H1 (cell line): ENCODE results near the gene GPX7. TPM values are rescaled to one million over a fixed set of nuclear protein-coding genes. Genes with fewer than 3 reads are reported as not detected.
A peak's percentile ranks its signal among the peaks of the same experiment; 100 is the strongest.

Source experiments
- CTCF ChIA-PET: fragments of 300-600 bp; sonication (Branson Sonifier 250); formaldehyde crosslinking; loops from one replicate; lab custom pipeline; 2021; ENCODE audit not compliant: partially characterized antibody; lab: Charles Lee
- POLR2A ChIA-PET: fragments of 300-600 bp; sonication (Branson Sonifier 250); formaldehyde crosslinking; loops from one replicate; lab custom pipeline; 2021; ENCODE audit warnings: inconsistent platforms; ENCODE audit not compliant: partially characterized antibody; lab: Charles Lee
- DNase-seq, 2 experiments: peaks; one replicate each; pipeline versions ENCODE4 v3.0.0 to v3.0.0-alpha.2; 2010 to 2022; ENCODE audit warnings: low spot score in 2 of 2, low read depth in 1 of 2, mixed read lengths in 1 of 2
- FAIRE-seq: peaks from 2 replicates; lab custom pipeline; 2011; peaks lifted over from hg19 to GRCh38; lab: Jason Lieb, UNC
- H2AFZ ChIP-seq: 2 replicates; pipeline ENCODE4 v1.8.1; 2012; ENCODE audit warnings: low read length, inconsistent platforms
- H2AK5ac ChIP-seq: 2 replicates; pipeline ENCODE4 v1.6.1; 2013; ENCODE audit warnings: low read depth, low read length
- H2BK120ac ChIP-seq: replicated peaks from 2 replicates; pipeline ENCODE3; 2013; ENCODE audit warnings: low read depth, low read length, inconsistent platforms
- H2BK12ac ChIP-seq: 2 replicates; pipeline ENCODE4 v1.6.1; 2013; ENCODE audit warnings: low read depth, low read length
- H2BK15ac ChIP-seq: 2 replicates; pipeline ENCODE4 v1.6.1; 2013; ENCODE audit warnings: low read length
- H2BK20ac ChIP-seq: 2 replicates; pipeline ENCODE4 v1.6.1; 2013; ENCODE audit warnings: low read length
- H2BK5ac ChIP-seq: 2 replicates; pipeline ENCODE4 v1.6.1; 2013; ENCODE audit warnings: low read depth, low read length
- H3K14ac ChIP-seq: 2 replicates; pipeline ENCODE4 v1.6.1; 2013; ENCODE audit warnings: inconsistent platforms; ENCODE audit not compliant: insufficient read length
- H3K18ac ChIP-seq: 2 replicates; pipeline ENCODE4 v1.6.1; 2013; ENCODE audit warnings: low read length; ENCODE audit errors: extremely low read depth
- H3K23ac ChIP-seq: 2 replicates; pipeline ENCODE4 v1.6.1; 2013; ENCODE audit warnings: inconsistent platforms; ENCODE audit not compliant: insufficient read length
- H3K23me2 ChIP-seq: 2 replicates; pipeline ENCODE4 v1.6.1; 2013; ENCODE audit warnings: low read depth, low read length
- H3K27ac ChIP-seq: 2 replicates; pipeline ENCODE4 v1.6.1; 2011; ENCODE audit warnings: low read depth, low read length, inconsistent platforms
- H3K27me3 ChIP-seq, 4 experiments: replicated peaks in 1 of 4; 1 replicate in 1 of 4; 2 replicates in 3 of 4; pipeline versions ENCODE4 v1.6.1 to v1.8.1; 2011 to 2013; ENCODE audit warnings: low read length in 3 of 4, mild to moderate bottlenecking in 3 of 4, inconsistent platforms in 2 of 4, mixed read lengths in 2 of 4, moderate library complexity in 1 of 4; ENCODE audit not compliant: control insufficient read depth in 3 of 4, insufficient read depth in 3 of 4; ENCODE audit errors: extremely low read depth in 1 of 4
- H3K36me3 ChIP-seq, 4 experiments: 2 replicates each; pipeline versions ENCODE4 v1.6.1 to v1.8.1; 2011 to 2013; ENCODE audit warnings: mild to moderate bottlenecking in 4 of 4, low read length in 3 of 4, moderate library complexity in 2 of 4, control low read depth in 1 of 4, inconsistent platforms in 1 of 4; ENCODE audit not compliant: insufficient read depth in 4 of 4, control insufficient read depth in 2 of 4
- H3K4ac ChIP-seq: replicated peaks from 2 replicates; pipeline ENCODE3; 2013; ENCODE audit warnings: low read length, low read depth, mixed read lengths, inconsistent platforms; ENCODE audit not compliant: insufficient read length
- H3K4me1 ChIP-seq, 4 experiments: replicated peaks in 1 of 4; 1 replicate in 1 of 4; 2 replicates in 3 of 4; pipeline versions ENCODE4 v1.6.1 to v1.8.1; 2011 to 2013; ENCODE audit warnings: low read length in 3 of 4, inconsistent platforms in 2 of 4, mixed read lengths in 1 of 4; ENCODE audit not compliant: insufficient read depth in 4 of 4, control insufficient read depth in 3 of 4
- H3K4me2 ChIP-seq, 2 experiments: 2 replicates each; pipeline versions ENCODE4 v1.6.1 to v1.8.1; 2011 to 2013; ENCODE audit warnings: low read depth in 2 of 2, low read length in 2 of 2, control low read depth in 1 of 2, inconsistent platforms in 1 of 2, mild to moderate bottlenecking in 1 of 2; ENCODE audit not compliant: insufficient read depth in 1 of 2
- H3K4me3 ChIP-seq, 4 experiments: fragments of 200-600, 300-600 bp in 1 of 4; sonication (generic), shearing (Covaris generic), sonication (Bioruptor Twin) in 1 of 4; 2 replicates each; pipeline versions ENCODE4 v1.5.1 to v1.8.1; 2011 to 2016; ENCODE audit warnings: low read length in 4 of 4, low read depth in 3 of 4, control low read depth in 2 of 4, inconsistent platforms in 2 of 4, mild to moderate bottlenecking in 2 of 4, mixed read lengths in 1 of 4, moderate library complexity in 1 of 4; ENCODE audit not compliant: insufficient read depth in 2 of 4; ENCODE audit errors: extremely low read depth in 1 of 4
- H3K56ac ChIP-seq: replicated peaks from 2 replicates; pipeline ENCODE3; 2013; ENCODE audit warnings: low read depth, mild to moderate bottlenecking, mixed read lengths, low read length, inconsistent platforms; ENCODE audit not compliant: insufficient read length
- H3K79me1 ChIP-seq: 2 replicates; pipeline ENCODE4 v1.6.1; 2013; ENCODE audit warnings: low read depth, low read length, control low read depth
- H3K79me2 ChIP-seq, 2 experiments: 2 replicates each; pipeline versions ENCODE4 v1.6.1 to v1.8.1; 2012 to 2013; ENCODE audit warnings: low read length in 2 of 2, mild to moderate bottlenecking in 2 of 2, inconsistent platforms in 1 of 2; ENCODE audit not compliant: insufficient read depth in 2 of 2, control insufficient read depth in 1 of 2
- H3K9ac ChIP-seq, 4 experiments: replicated peaks in 1 of 4; 1 replicate in 1 of 4; 2 replicates in 3 of 4; pipeline versions ENCODE4 v1.6.1 to v1.8.1; 2011 to 2013; ENCODE audit warnings: low read depth in 3 of 4, low read length in 3 of 4, control low read depth in 2 of 4, mild to moderate bottlenecking in 2 of 4, moderate library complexity in 2 of 4, inconsistent platforms in 1 of 4; ENCODE audit errors: extremely low read depth in 1 of 4
- H3K9me3 ChIP-seq, 2 experiments: 2 replicates each; pipeline versions ENCODE4 v1.6.1 to v1.8.1; 2012 to 2013; ENCODE audit warnings: mild to moderate bottlenecking in 2 of 2, moderate library complexity in 2 of 2, control low read depth in 1 of 2, inconsistent platforms in 1 of 2, low read depth in 1 of 2, low read length in 1 of 2, mixed read lengths in 1 of 2; ENCODE audit not compliant: insufficient read depth in 2 of 2
- H4K20me1 ChIP-seq, 2 experiments: replicated peaks in 1 of 2; 2 replicates each; pipeline versions ENCODE3 to v1.8.1; 2011 to 2013; ENCODE audit warnings: inconsistent platforms in 2 of 2, low read length in 2 of 2, mild to moderate bottlenecking in 1 of 2; ENCODE audit not compliant: insufficient read depth in 2 of 2, control insufficient read depth in 1 of 2
- H4K5ac ChIP-seq: 2 replicates; pipeline ENCODE4 v1.6.1; 2013; ENCODE audit warnings: low read length, low read depth, mixed read lengths, inconsistent platforms; ENCODE audit not compliant: insufficient read length
- H4K8ac ChIP-seq: 2 replicates; pipeline ENCODE4 v1.8.0; 2013; ENCODE audit warnings: mild to moderate bottlenecking, moderate library complexity, low read length, inconsistent platforms; ENCODE audit not compliant: insufficient read depth; ENCODE audit errors: extremely low read depth
- H4K91ac ChIP-seq: replicated peaks from 2 replicates; pipeline ENCODE3; 2013; ENCODE audit warnings: low read length, mixed read lengths, inconsistent platforms; ENCODE audit not compliant: insufficient read length
- ATF3 ChIP-seq: IDR thresholded peaks from 2 replicates; pipeline ENCODE4 v1.6.1; 2011; ENCODE audit warnings: low read depth, mild to moderate bottlenecking, low read length; ENCODE audit not compliant: insufficient read depth
- CHD2 ChIP-seq: IDR thresholded peaks from 2 replicates; pipeline ENCODE4 v1.6.1; 2012; ENCODE audit warnings: low read length, improper control_type of control experiment
- EGR1 ChIP-seq: IDR thresholded peaks from 2 replicates; pipeline ENCODE4 v1.6.1; 2011; ENCODE audit warnings: low read depth, low read length, borderline replicate concordance
- EP300 ChIP-seq, 2 experiments: IDR thresholded peaks; 1 replicate in 1 of 2; 2 replicates in 1 of 2; pipeline ENCODE4 v1.6.1; 2011 to 2012; ENCODE audit warnings: low read depth in 2 of 2, low read length in 2 of 2, mild to moderate bottlenecking in 2 of 2, borderline replicate concordance in 1 of 2, inconsistent platforms in 1 of 2, moderate library complexity in 1 of 2
- FOSL1 ChIP-seq: IDR thresholded peaks from 2 replicates; pipeline ENCODE4 v1.6.1; 2011; ENCODE audit warnings: mild to moderate bottlenecking, low read depth, low read length, moderate library complexity; ENCODE audit not compliant: insufficient read depth
- GTF2F1 ChIP-seq: IDR thresholded peaks from 2 replicates; pipeline ENCODE4 v1.6.1; 2012; ENCODE audit warnings: low read depth, low read length, improper control_type of control experiment, borderline replicate concordance
- NRF1 ChIP-seq: IDR thresholded peaks from 2 replicates; pipeline ENCODE4 v1.6.1; 2011; ENCODE audit warnings: mild to moderate bottlenecking, low read depth, low read length, improper control_type of control experiment
- SAP30 ChIP-seq: fragments of 300-600 bp; sonication (generic); IDR thresholded peaks from 2 replicates; pipeline ENCODE4 v1.7.1; 2012; ENCODE audit warnings: low read length, moderate library complexity, mild to moderate bottlenecking, inconsistent platforms; ENCODE audit not compliant: insufficient read depth, insufficient replicate concordance
- SRF ChIP-seq: IDR thresholded peaks from 2 replicates; pipeline ENCODE4 v1.6.1; 2011; ENCODE audit warnings: mild to moderate bottlenecking, low read depth, low read length, moderate library complexity
- TAF1 ChIP-seq: IDR thresholded peaks from 2 replicates; pipeline ENCODE4 v1.6.1; 2011; ENCODE audit warnings: mild to moderate bottlenecking, low read depth, low read length
- ZNF274 ChIP-seq: IDR thresholded peaks from 2 replicates; pipeline ENCODE4 v1.7.0; 2012; ENCODE audit warnings: low read length, borderline replicate concordance; ENCODE audit errors: extremely low read depth
- WGBS, 2 experiments: shearing (Covaris generic) in 1 of 2; methylation state at CpG; one replicate each; pipeline versions ENCODE4 v1.1.6 to v1.1.7; 2013 to 2015; ENCODE audit warnings: low lambda C conversion rate in 2 of 2, mixed read lengths in 2 of 2, inconsistent platforms in 1 of 2, low coverage in 1 of 2, missing lambda C conversion rate in 1 of 2; ENCODE audit not compliant: insufficient replicate concordance in 2 of 2, insufficient coverage in 1 of 2, insufficient read length in 1 of 2; ENCODE audit errors: extremely low coverage in 1 of 2, missing lambda C conversion rate in 1 of 2; 5-methylcytosine and 5-hydroxymethylcytosine counted together
- polyA plus RNA-seq, 7 experiments: library from polyadenylated mRNA; depleted of rRNA in 3 of 7; stranded (reverse) in 5 of 7; unstranded in 2 of 7; fragments of >200 nt in 5 of 7; fragments of 200-250 nt in 2 of 7; gene quantifications; 1 replicate in 5 of 7; 2 replicates in 1 of 7; 4 replicates in 1 of 7; pipeline versions ENCODE4 v1.2.1 to v1.2.3, GENCODE V29; 2011 to 2013; ENCODE audit warnings: missing spikeins in 2 of 7, mixed read lengths in 2 of 7
- total RNA-seq: library from RNA; stranded (reverse); fragmentation: NEBNext Ultra II Directional; extraction: Animal tissue kit (Norgen Biotek cat#: 25700); gene quantifications from 2 replicates; pipeline ENCODE4 v1.2.1, GENCODE V29; 2021

The GPX7 gene
- total and polyA plus RNA-seq, 2 of the 8 experiments (the other 6 are each of a cell fraction or from before 2014, with no cell fraction given): 13.0 to 37.5 TPM

GRCh38 chr1:52554267-52554640, 47.9 kb upstream of the GPX7 start:
- H3K4me2 ChIP-seq: peak overlapping the region; percentile 67 to 99
- H2AFZ ChIP-seq: peak overlapping the region; percentile 56; the same call in 1 of the 2 replicates
- no peak overlapping the region for H3K23ac ChIP-seq
- H3K36me3 ChIP-seq: no peaks in the 10 kb centered on the region
- DNase-seq: no peak
- H4K91ac ChIP-seq: no peak overlapping the region
- H4K8ac ChIP-seq: no peak overlapping the region
- FAIRE-seq: no peak
- H3K4me1 ChIP-seq: peaks cover 3 to 11% (median 9%) of the 10 kb centered on the region in 4 experiments; a peak in 5 of 7 replicates
- no peak overlapping the region for H3K56ac ChIP-seq
- H3K23me2 ChIP-seq: peaks cover 16% of the 10 kb centered on the region
- H3K4me3 ChIP-seq: peak overlapping the region; percentile 72 to 94 (median 84)
- peak overlapping the region; percentile 12 for H3K4ac ChIP-seq
- 26% methylated on average over 6 of the region's 6 CpGs; no CpG with 5 or more reads in 1 of the 2 experiments for WGBS, 2 experiments
- no peak overlapping the region for H3K27ac ChIP-seq
- TF ChIP-seq ZNF274 (no peak), SRF (no peak), EGR1 (no peak), FOSL1 (no peak), ATF3 (no peak), SAP30 (no peak), CHD2 (no peak), GTF2F1 (no peak), TAF1 (no peak), NRF1 (no peak), EP300 (IDR thresholded peaks at IDR 0.05; ENCODE audit: borderline replicate concordance in 1 of 2, low read depth in 2 of 2, low read length in 2 of 2) (no peak)
- no peak overlapping the region for H2BK15ac ChIP-seq
- peak overlapping the region; percentile 21; the same call in 1 of the 2 replicates for H3K18ac ChIP-seq
- H4K5ac ChIP-seq: no peak overlapping the region
- peaks cover 0 to 7% of the 10 kb centered on the region in 2 experiments for H4K20me1 ChIP-seq
- H3K27me3 ChIP-seq: no peaks in the 10 kb centered on the region
- peak overlapping the region; percentile 62 for H2BK12ac ChIP-seq
- ChIA-PET CTCF (interaction anchor here (0.6 to 1.5 kb wide), 4 partner anchors 12 to 349 kb away, joined by 3 to 4 read pairs (median 4); no protein-coding TSS in a partner anchor), POLR2A (interaction anchor here (0.9 to 2.2 kb wide), 7 partner anchors 14 to 150 kb away, joined by 3 to 12 read pairs (median 4); partner anchors contain the start of genes ORC1 and PRPF38A)
- peak overlapping the region in 3 of 4 experiments; percentile 0 to 79 (median 11); a peak in 3 of 7 replicates for H3K9ac ChIP-seq
- 0 out of 2 replicates have a peak overlapping the region, but pooled peaks have one; percentile 10 for H2BK20ac ChIP-seq
- peaks cover 8 to 32% of the 10 kb centered on the region in 2 experiments; a peak in 3 of 4 replicates for H3K79me2 ChIP-seq
- no peak overlapping the region for H2BK120ac ChIP-seq
- 0 out of 2 replicates have a peak overlapping the region, but pooled peaks have one; percentile 88 for H2AK5ac ChIP-seq
- H3K9me3 ChIP-seq: no peaks in the 10 kb centered on the region
- H3K14ac ChIP-seq: no peak overlapping the region
- peaks cover 3% of the 10 kb centered on the region; the same call in 1 of the 2 replicates for H3K79me1 ChIP-seq
- no peak overlapping the region for H2BK5ac ChIP-seq
